Astrocyte (in vitro differentiated cells and primary cell): ENCODE measurements around the gene INTS7. TPM values are rescaled to one million over a fixed set of nuclear protein-coding genes. Genes with fewer than 3 reads are reported as not detected.

Source experiments
- DNase-seq: peaks from one replicate; pipeline ENCODE4 v3.0.0-alpha.2; 2010; ENCODE audit warnings: low read depth
- FAIRE-seq: peaks from 2 replicates; lab custom pipeline; 2011; peaks lifted over from hg19 to GRCh38; lab: Jason Lieb, UNC
- H2AFZ ChIP-seq: 2 replicates; pipeline ENCODE4 v1.6.0; 2012; ENCODE audit warnings: low read depth, low read length, inconsistent platforms
- H3K27ac ChIP-seq: 2 replicates; pipeline ENCODE4 v1.5.1; 2011; ENCODE audit warnings: low read depth, low read length, inconsistent platforms
- H3K27me3 ChIP-seq: 2 replicates; pipeline ENCODE4 v1.6.0; 2011; ENCODE audit warnings: low read length, inconsistent platforms; ENCODE audit not compliant: insufficient read depth
- H3K36me3 ChIP-seq: 2 replicates; pipeline ENCODE4 v1.5.1; 2011; ENCODE audit warnings: low read length, inconsistent platforms; ENCODE audit not compliant: insufficient read depth
- H3K4me1 ChIP-seq: 2 replicates; pipeline ENCODE4 v1.5.1; 2011; ENCODE audit warnings: low read length, inconsistent platforms; ENCODE audit not compliant: insufficient read depth
- H3K4me2 ChIP-seq: 2 replicates; pipeline ENCODE4 v1.6.0; 2012; ENCODE audit warnings: low read length, inconsistent platforms
- H3K4me3 ChIP-seq: 2 replicates; pipeline ENCODE4 v1.5.1; 2011; ENCODE audit warnings: low read depth, mild to moderate bottlenecking, low read length, inconsistent platforms; ENCODE audit not compliant: insufficient read depth
- H3K79me2 ChIP-seq: 2 replicates; pipeline ENCODE4 v1.6.0; 2012; ENCODE audit warnings: mild to moderate bottlenecking, low read length, inconsistent platforms; ENCODE audit not compliant: insufficient read depth
- H3K9ac ChIP-seq: 2 replicates; pipeline ENCODE4 v1.6.0; 2012; ENCODE audit warnings: mild to moderate bottlenecking, low read length, inconsistent platforms
- H3K9me3 ChIP-seq: 2 replicates; pipeline ENCODE4 v1.5.1; 2012; ENCODE audit warnings: low read depth, mild to moderate bottlenecking, low read length, inconsistent platforms; ENCODE audit not compliant: insufficient read depth
- H4K20me1 ChIP-seq: 2 replicates; pipeline ENCODE4 v1.6.0; 2012; ENCODE audit warnings: low read length, inconsistent platforms; ENCODE audit not compliant: insufficient read depth
- H3K27ac Mint-ChIP-seq: one replicate; pipeline ENCODE4 v1.8.0; 2021; ENCODE audit warnings: mild to moderate bottlenecking, mixed read lengths; ENCODE audit not compliant: unreplicated experiment
- H3K27me3 Mint-ChIP-seq: one replicate; pipeline ENCODE4 v1.8.0; 2021; ENCODE audit warnings: low read depth, mixed read lengths; ENCODE audit not compliant: unreplicated experiment
- H3K36me3 Mint-ChIP-seq: one replicate; pipeline ENCODE4 v1.8.0; 2021; ENCODE audit warnings: low read depth, mixed read lengths; ENCODE audit not compliant: unreplicated experiment
- H3K4me1 Mint-ChIP-seq: one replicate; pipeline ENCODE4 v1.8.0; 2021; ENCODE audit warnings: low read depth, mixed read lengths; ENCODE audit not compliant: unreplicated experiment
- H3K4me3 Mint-ChIP-seq: one replicate; pipeline ENCODE4 v1.8.0; 2021; ENCODE audit warnings: mild to moderate bottlenecking, moderate library complexity, mixed read lengths; ENCODE audit not compliant: unreplicated experiment
- H3K9me3 Mint-ChIP-seq: one replicate; pipeline ENCODE4 v1.8.0; 2021; ENCODE audit warnings: mild to moderate bottlenecking, mixed read lengths; ENCODE audit not compliant: unreplicated experiment
- CTCF ChIP-seq: IDR thresholded peaks from 2 replicates; pipeline ENCODE4 v1.5.1; 2011; ENCODE audit warnings: low read depth, mild to moderate bottlenecking, inconsistent platforms, low read length, moderate library complexity; ENCODE audit not compliant: insufficient read depth
- EZH2 ChIP-seq: IDR thresholded peaks from 2 replicates; pipeline ENCODE4 v1.6.1; 2012; ENCODE audit warnings: mild to moderate bottlenecking, low read length, inconsistent platforms; ENCODE audit not compliant: insufficient read depth
- total RNA-seq: library from RNA; stranded (reverse); gene quantifications from 2 replicates; pipeline ENCODE4 v1.2.1, GENCODE V29; 2021

The INTS7 gene
- total RNA-seq, 1 donor from 2014 or later = 14.7 TPM

- no peaks in the 10 kb centered on the region for H3K9me3 ChIP-seq
- no peak overlapping the region for H3K4me3 Mint-ChIP-seq
- peaks cover 7% of the 10 kb centered on the region for H3K4me1 ChIP-seq
- H3K27me3 ChIP-seq = no peaks in the 10 kb centered on the region
- no peaks in the 10 kb centered on the region for H3K27me3 Mint-ChIP-seq
- no peaks in the 10 kb centered on the region for H3K36me3 Mint-ChIP-seq
- H3K4me1 Mint-ChIP-seq = peaks cover 14% of the 10 kb centered on the region
- no peak overlapping the region for H3K9ac ChIP-seq
- H3K4me2 ChIP-seq = peak overlapping the region; percentile 34
- H3K79me2 ChIP-seq = peaks cover 88% of the 10 kb centered on the region
- FAIRE-seq (no peak), DNase-seq (no peak)
- H3K4me3 ChIP-seq = no peak overlapping the region
- H2AFZ ChIP-seq = no peak overlapping the region
- no peak overlapping the region for H3K27ac ChIP-seq
- no peak for TF ChIP-seq CTCF
- no peak for TF ChIP-seq EZH2
- H3K27ac Mint-ChIP-seq = no peak overlapping the region
- no peaks in the 10 kb centered on the region for H4K20me1 ChIP-seq
- peaks cover 2% of the 10 kb centered on the region for H3K36me3 ChIP-seq
- no peaks in the 10 kb centered on the region for H3K9me3 Mint-ChIP-seq
These were observed 5.5 kb upstream of the INTS7 start for GRCh38 chr1:212040629-212041412.

- H3K4me3 ChIP-seq = no peak overlapping the region
- no peak overlapping the region for H2AFZ ChIP-seq
- no peaks in the 10 kb centered on the region for H3K27me3 ChIP-seq
- H3K9me3 ChIP-seq = no peaks in the 10 kb centered on the region
- H3K79me2 ChIP-seq = peaks cover 82% of the 10 kb centered on the region
- H3K27ac ChIP-seq = no peak overlapping the region
- no peak overlapping the region for H3K9ac ChIP-seq
- H3K4me1 ChIP-seq = peaks cover 7% of the 10 kb centered on the region
- H4K20me1 ChIP-seq = peaks cover 2% of the 10 kb centered on the region
- H3K4me2 ChIP-seq = no peak overlapping the region
- FAIRE-seq = no peak
- DNase-seq = no peak
- no peak overlapping the region for H3K27ac Mint-ChIP-seq
- peaks cover 12% of the 10 kb centered on the region for H3K4me1 Mint-ChIP-seq
- no peaks in the 10 kb centered on the region for H3K9me3 Mint-ChIP-seq
- no peak for TF ChIP-seq CTCF
- no peak for TF ChIP-seq EZH2
- no peaks in the 10 kb centered on the region for H3K36me3 Mint-ChIP-seq
- H3K27me3 Mint-ChIP-seq = no peaks in the 10 kb centered on the region
- no peaks in the 10 kb centered on the region for H3K36me3 ChIP-seq
- H3K4me3 Mint-ChIP-seq = no peak overlapping the region
These were observed 4.3 kb upstream of the INTS7 start for GRCh38 chr1:212039622-212040021.

GRCh38 chr1:212037900-212038299 lies 2.5 kb upstream of the INTS7 start:
- H3K4me3 ChIP-seq = no peak overlapping the region
- no peak for FAIRE-seq
- DNase-seq = no peak

More at GRCh38 chr1:212037900-212038299, 2.5 kb upstream of the INTS7 start:
- Histone ChIP-seq H3K36me3 (no peaks in the 10 kb centered on the region), H3K27ac (no peak overlapping the region), H3K79me2 (peaks cover 89% of the 10 kb centered on the region), H2AFZ (no peak overlapping the region), H3K9me3 (no peaks in the 10 kb centered on the region), H3K9ac (no peak overlapping the region), H4K20me1 (peaks cover 4% of the 10 kb centered on the region), H3K27me3 (no peaks in the 10 kb centered on the region), H3K4me2 (peak overlapping the region; percentile 24), H3K4me1 (peaks cover 7% of the 10 kb centered on the region)
- no peak overlapping the region for H3K27ac Mint-ChIP-seq
- H3K27me3 Mint-ChIP-seq = no peaks in the 10 kb centered on the region
- H3K36me3 Mint-ChIP-seq = peaks cover 1% of the 10 kb centered on the region
- H3K4me3 Mint-ChIP-seq = peak overlapping the region; percentile 28
- no peaks in the 10 kb centered on the region for H3K9me3 Mint-ChIP-seq
- peaks cover 13% of the 10 kb centered on the region for H3K4me1 Mint-ChIP-seq
- no peak for TF ChIP-seq CTCF
- no peak for TF ChIP-seq EZH2
